Hindlimb muscle (tissue), 1 donor: ENCODE data around the gene BRD3. TPM values are rescaled to one million over a fixed set of nuclear protein-coding genes. Genes with fewer than 3 reads are reported as not detected.

Experiments used
- DNase-seq: peaks from one replicate; pipeline ENCODE4 v3.0.0-alpha.2; 2013
- polyA plus RNA-seq: library from polyadenylated mRNA; unstranded; fragments of 120-200 nt; gene quantifications from one replicate; pipeline ENCODE4 v1.2.1, GENCODE V29; 2013; ENCODE audit not compliant: insufficient read length

BRD3 gene
- polyA plus RNA-seq, 1 donor, result 89.1 TPM

DNA sequence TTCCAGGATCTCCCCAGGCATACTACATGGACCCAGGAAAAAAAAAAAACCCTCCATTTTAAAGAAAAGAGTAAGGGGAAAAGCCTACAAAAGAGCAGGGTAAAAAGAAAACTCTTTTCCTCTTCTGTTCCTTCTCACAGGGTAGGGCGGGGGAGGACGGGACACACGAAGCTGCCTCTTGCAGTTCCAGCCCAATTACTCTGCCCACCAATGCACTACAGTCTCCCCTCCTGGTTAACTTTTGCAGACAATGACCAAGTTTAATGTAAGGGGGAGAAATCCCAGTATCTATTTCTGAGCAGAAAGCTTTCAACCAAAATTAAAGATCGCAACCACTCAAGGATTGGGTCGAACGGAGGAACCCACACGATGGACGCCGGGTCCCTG, 1.3 kb downstream of the BRD3 start:
- DNase-seq, result no peak

DNA sequence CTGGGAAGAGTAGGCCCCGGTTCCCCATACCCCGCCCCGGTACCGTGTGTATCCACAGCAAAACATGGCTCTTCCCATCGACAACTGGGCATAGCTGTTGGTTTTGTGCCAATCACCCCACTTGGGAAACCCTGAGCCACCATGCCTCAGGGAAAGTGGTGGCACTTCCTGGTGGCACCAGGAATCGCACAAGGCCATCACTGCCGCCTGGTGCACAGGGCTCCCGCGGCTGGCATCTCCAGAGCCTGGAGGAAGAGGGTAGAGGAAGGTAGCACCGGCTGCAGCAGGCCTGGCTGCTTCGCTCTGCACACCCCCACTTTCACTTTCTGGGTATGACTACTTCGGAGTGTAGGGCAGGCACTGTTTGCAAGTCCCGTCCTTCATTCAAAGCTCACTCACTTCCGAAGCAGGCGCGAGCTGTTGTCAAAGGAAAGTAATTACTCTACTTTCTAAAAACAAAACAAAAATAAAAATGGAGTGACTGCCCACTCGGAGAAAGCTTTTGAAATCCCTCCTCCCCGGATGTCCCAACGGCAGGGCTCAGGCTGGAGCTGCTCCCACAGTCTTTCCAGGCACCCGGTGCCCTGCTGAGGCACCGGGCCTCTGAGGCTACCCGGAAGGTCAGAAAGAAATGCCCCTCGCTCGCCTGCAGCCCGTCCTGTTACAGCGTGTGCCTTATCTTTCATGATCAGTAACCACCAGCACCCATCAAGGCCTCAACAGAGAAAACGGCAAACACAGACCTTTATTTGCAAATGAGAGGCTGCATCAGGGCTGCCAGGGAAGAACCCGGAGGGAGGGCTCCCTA, 2.0 kb downstream of the BRD3 start:
- no peak for DNase-seq

DNA sequence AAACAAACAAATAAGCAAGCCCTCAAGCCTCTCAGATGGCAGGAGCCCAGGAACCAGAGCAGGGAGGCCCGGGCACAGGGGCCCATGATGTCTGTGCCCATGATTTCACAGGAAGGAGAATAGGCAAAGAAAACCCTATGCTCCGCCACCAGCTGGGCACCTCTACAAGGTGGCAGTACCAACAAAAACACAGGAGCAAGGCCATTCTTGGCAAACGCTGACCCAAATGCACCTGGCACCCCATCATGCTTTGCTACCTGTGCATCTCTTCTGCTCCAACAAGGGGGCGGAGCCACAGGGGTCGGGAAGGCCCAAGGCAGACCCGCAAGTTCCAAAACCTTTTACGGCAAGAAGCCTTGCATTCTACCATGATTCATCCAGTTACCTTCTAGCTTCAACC, 3.1 kb downstream of the BRD3 start:
- no peak for DNase-seq

DNA sequence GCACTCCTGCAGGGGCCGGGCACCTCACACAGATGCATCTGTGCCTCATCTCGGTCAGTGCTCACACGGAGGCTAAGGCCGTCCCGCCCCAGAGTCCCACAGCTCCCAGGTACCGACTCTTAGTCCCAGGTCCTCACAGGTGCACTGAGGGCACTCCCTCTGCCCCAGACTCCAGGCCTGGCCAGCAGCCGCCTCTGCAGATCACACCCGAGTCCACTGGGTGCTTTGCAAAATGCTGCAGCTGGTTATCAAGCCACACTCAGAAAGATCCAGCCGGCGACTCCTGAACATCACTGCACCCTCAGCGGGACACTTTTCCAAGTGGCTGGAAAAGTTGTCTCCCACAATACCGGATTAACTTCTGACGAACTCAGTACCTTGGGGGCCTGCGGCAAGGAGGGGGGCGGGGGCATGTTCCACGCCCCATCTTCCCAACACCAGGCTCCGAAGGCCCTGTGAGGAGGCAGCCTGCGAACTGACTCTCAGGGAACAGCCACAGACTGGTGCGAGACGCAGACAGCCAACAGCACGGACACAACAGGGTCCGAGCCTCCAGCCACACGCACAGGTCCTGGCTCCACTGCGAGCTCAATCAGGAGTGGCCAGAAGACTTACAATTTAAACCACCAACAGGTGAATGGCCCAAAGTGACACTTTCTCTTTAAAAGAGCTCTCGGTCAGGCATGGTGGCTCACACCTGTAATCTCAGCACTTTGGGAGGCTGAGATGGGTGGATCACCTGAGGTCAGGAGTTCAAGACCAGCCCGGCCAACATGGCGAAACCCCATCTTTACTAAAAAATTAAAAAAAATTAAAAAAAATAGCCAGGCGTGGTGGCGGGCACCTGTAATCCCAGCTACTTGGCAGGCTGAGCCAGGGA, 4.0 kb downstream of the BRD3 start:
- no peak for DNase-seq

DNA sequence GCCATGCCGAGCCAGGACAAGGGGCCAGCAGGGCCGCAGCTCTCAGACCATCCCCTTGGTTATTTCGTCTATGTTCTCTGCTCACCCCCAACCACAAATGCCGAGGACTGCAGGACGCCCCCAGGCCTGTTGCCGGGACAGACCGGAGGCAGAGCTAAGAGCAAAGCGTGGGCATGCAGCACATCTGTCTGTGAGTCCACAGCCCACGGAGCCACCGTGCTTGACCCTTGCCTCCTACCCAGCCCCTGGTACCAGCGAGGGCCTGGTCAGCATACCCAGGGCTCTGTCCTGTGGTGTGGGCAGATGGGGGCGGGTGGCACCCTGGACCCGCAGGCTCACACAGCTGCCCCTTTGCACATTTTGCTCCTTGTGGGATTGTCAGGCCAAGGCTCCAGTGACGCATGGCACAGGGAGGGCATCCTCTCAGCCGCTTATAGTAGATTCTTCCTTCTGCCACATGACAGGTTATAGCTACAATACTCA, 4.7 kb downstream of the BRD3 start:
- no peak for DNase-seq

DNA sequence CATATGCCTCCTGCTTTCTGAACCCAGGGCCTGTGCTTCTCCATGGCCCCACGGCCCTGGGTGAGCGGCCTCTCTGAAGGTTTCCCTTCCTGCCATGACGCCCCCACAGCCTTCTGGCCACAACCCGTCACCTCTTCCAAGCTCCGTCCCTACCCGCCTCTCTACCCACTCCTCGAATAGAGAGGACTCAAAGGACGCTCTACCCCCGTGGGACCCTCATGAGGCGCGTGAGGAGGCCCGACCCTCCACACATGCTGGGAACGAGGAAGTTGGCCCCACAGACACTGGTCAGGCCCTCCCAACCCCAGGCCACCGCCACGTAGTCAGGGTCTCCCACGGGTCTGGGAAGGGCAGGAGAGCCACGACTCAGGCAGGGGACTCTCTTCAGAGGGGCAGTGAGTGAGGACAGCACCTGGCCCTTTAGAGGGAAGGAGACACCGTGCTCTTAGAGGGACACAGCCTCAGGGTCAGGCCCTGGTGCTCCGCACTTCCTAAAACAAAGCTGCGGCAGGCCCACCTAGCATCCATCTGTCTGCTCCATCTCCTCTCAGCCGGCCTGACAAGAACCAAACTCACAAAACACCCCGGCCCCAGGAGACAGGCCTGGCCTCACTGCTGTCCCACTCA, 5.3 kb downstream of the BRD3 start:
- no peak for DNase-seq

DNA sequence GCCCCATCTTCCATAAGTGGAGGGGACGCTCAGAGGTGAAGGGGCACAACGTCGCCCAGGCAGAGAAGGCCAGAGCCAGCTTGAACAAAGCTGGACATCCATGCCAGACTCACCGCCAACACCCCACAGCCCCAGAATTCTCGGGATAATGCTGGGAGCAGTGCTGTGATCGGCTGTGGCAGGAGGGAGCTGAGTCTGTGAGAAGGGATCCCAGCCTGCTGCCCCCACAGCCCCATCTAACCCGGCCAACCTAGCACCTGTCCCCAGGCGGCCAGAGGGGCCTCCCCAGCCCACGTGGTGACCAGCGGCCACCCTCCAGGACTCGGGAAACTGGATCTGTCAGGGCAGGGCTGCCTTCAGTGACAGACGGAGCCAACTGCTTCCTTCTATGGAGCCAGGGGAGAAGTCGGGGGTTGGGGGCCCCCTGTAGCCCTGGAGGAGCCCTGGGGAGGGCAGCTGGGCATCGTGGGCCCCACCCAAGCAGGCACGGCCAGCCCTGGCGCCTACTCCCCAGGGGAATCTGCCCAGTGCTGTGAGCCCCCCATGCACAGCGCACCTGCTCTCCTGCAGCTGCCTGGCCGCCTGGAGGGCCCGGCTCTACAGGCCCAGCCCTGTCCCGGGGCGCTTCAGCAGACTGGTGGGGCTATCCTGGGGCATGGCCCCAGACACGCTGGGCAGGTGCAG, 6.0 kb downstream of the BRD3 start:
- DNase-seq, result no peak

DNA sequence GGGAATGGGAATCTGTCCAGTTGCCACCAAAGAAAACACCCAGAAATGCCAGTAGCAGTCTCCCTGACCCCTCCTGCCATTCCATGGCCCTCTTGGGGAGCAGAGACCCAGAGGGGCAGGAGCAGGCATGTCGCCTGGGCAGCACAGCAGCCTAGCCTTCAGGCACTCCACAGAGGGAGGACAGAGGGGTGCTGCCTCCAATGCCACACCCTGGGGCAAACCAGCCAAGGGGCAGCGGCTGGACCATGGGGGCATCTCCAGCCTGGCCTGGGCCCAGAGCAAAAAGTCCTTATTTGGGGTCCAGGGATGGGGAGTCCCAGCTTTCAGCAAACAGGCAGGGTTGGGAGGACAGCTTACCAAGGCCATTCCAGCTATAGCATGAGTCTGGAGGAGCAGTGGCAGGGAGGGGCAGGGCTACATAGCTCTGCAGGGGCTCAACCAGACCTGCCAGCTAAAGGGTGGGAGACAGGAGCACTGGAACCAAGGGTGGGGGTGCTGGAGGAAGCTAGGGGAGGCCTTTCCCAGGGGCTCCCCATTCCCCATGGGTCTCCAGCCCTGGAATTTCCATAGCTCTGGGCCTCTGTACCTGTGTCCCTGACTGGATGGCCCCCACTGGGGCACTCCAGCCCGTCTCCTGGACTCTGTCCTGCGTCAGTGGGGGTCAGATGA, 6.7 kb downstream of the BRD3 start:
- DNase-seq, result no peak

DNA sequence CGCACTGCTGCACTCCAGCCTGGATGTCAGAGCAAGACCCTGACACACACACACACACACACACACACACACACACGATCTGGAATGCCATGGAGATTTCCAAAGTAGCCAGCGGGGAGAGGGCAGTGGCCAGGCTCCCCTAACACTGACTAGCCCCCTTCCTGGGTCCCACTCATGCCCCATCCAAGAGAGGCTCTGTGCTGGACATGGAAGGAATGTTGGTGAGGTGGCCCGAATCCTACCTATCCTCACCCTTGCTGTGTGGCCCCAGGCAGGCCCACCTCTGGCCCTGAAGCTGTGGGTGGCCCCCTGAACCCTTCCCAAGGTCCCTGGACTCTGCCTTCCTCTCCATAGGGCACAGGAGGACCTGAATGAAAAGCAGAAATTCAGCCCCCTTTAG, 7.3 kb downstream of the BRD3 start:
- no peak for DNase-seq

DNA sequence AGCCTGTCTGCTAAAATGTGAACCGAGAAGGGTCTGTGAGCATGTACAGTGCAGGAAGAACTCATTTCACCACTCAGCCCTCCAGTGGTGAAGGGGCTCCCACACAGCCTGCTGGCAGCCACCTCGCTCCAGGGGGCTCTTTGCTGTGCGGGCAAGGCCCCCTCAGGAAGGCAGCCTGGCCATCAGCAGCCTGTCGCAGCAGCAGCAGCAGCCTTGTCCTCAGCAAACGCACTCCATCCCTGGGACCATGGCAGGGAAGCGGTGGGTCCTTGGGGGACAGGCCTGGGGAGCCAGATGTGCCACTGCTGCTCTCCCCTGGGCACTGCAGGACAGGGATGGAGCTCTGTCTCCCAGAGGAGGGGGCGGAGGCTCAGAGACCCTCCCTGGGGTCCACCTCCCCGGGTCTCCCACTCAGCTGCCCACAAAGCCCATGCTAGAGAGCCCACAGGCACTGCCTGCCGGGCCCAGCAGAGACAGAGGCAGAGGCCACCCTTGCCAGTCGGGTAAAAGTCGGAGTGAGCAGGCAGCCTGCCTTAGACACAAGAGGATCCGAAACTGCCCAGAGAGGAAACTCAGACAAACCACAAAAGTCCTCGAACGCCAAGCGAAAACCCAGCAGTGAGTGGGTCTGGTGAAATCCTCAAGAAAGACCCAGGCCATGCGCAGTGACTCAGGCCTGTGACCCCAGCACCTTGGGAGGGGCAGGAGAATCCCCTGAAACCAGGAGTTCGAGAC, 8.0 kb downstream of the BRD3 start:
- DNase-seq, result no peak

DNA sequence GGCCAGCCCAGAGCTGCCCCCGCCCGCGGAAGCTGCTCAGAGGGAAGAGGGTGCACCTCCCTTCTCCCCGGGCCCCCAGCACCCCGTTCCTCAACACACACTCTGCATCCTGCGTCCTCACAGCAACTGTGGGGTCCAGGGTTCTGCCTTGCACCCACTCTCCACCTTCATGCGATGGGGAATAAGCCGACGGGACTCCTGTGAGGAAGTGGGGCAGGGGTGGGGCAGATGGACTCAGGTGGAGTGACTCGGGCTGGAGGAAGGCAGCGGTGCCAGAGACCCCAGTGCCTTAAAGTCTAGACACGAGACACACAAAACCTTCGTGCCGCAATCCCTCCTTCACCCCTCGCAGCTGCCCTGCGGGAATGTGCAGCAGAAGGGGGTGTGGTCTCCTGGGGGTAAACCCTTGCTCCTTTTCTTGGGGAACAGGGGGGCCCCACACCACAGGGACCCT, 8.6 kb downstream of the BRD3 start:
- no peak for DNase-seq

DNA sequence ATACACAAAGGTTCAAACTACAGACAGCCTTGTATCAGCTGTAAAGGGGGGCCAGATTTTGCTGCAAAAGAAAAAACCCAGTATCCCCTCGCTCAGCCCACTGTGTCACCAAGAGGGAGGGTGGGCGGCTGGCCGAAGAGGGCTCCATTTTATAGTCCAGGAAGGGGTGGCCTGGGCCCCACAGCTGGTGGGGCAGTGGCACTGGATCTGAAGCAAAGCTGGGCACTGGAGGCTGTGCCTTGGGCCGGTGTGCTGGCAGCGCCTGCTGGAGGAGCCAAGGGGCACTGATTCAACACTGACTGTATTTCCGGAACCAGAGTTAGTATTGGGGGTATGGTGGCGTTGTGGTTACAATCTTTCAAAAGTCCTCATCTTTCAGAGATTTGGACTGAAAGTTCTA, 9.1 kb downstream of the BRD3 start:
- DNase-seq, result no peak

DNA sequence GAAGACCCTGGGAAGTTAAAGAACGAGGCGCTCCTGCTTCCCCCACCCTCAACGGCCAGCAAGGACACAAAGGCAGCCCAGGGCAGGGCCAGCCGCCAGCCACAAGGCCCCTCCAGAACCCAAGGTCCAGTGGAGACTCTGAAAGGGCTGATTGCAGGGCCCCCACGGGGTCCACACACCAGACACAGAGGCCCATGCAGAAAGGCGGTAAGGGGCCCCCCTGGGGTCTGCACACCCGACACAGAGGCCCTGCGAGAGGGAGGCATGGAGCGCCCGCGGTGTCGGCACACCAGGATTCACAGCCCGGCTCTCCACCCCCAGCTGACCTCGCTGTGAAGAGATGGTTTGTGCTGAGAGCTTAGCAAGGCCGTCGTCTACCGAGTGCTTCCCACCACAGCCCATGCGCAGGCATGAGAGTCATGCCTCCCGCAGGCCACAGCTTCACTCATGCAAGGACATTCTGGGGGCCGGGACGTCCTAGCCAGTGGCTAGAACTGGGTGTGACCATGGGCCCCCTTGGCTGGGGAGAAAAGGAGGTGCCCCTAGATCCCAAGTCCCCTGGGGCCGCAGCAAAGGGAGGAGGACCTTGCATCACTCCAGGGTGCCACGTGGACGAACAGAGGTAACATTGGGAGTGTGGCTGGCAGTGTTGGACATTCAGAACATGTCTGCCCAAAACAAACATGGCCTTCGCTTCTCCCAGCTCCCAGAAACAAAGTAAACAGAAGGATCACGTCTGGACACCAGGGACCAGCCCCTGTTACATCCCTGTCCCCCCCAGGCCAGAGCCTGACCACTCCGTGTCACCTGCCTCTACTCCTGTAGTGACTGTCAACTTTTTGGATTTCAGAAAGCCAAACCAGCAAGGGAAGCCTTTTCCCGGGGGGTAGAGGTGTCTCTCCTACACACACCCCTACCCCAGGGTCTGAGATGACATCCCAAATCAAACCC, 9.8 kb downstream of the BRD3 start:
- DNase-seq, result no peak

DNA sequence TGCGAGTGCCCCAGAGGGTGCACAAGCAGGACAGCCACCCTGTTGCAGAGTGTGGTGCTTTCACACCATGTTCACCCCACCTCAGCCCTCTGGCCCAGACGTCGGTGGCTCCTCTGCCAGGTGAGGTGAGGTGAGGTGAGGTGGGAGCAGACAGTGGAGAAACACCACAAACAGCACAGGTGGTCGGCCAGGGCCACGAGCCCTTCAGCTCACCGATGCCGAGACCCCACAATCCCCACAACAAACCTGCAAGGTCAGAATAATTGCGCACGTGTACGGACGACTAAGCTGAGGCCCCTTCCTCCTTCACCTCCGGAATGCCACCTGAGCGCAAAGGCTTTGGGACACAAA, 10.5 kb downstream of the BRD3 start:
- no peak for DNase-seq

DNA sequence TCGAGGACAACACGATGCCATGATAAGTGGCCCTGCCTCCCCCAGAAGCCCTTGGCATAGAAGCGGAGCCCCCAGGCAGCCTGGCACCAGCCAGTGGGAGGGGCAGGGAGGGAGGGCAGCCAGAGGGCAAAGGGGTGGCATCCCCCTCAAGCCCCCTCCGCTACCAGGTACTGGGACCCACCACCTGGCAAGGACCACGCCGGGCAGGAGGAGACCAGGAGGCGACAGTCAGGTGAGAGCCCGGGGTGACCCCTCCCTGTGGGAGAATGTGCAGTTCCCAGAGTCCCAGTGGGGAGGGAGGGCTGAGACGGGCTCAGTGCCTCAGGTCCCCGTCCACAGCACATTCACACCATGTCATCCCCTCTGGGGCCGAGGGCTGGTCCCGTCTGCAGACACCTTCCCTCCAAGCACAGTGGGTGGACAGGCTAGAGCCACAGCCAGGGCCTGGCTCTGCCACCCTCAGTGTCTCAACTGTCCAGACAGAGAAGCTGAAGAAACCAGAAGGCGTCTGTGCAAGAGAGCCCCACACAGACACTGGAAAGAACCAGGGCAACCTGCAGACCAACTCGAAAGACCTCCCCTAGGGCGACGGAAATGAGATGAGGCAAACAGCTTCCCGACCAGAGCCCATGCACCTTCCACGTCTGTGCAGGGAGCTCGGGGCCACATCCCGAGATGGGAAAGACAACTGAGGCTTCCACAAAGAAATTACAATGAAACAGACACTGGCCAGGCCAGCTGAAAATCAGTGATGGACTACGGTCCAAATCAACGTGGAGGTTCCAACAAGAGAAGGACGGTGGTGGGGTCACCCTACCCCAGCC, 11.1 kb downstream of the BRD3 start:
- no peak for DNase-seq

DNA sequence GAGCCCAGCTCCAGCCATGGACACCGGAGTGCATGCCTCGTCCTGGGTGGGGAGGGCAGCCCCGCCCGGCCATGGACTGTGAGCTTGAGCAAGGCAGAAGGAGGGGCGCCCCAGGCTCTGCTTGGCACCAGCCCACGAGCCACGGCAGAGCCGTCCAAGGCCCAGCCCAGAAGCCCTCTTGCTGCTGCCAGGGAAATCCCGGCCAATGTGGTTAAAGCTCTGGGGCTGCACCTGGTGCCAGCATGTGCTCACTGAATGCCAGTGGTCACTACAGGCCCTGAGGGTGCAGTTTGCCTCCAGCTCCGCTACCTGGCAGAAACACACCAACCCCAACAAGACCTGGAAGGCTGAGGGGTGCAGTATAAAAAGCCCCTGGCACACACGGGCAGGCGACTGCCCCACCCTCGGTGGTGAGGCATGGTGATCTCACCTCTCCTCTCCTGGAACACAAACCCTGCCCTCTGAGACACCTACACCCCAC, 11.8 kb downstream of the BRD3 start:
- no peak for DNase-seq

DNA sequence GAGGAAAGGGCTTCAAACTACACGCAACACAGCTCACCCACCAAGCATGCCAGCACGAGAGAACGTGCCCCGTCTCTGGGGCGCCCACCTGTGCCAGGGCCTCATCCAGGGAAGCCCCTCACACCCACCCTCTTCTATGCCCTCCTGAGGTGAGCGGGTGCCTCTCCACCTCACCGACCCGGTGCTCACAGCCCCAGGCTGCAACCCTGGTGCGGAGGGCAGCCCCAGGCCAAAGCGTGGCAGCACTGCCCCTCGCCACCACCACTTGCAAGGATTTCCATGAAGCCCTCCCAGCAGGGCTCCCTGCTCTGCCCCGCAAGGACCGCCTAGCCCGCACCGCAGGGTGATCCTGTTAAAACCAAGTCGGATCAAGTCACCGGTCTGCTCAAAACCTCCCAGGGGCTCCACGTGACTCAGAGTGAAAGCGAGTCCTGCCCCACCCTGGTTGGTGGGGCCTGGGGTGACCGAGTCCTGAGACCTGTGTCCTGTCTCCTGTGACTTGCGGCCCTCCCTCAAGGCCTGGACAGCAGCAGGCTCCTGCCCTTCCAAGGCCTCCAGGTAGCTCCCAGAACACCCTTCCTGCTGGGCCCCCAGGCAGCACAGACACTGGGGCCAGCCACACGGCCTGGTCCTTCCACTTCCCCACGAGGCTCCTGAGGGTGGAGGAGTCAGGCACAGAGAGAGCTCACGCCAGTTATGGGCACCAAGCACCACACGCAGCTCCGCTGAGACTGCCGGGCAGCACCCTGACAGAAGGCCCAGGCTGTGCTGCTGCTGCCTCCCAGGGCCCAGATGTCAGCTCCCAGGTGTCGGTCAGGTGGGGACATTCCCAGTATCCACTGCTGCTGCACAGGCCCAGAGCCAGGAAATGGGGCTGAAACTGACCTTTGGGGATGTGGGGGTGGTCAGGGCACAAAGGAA, 12.7 kb downstream of the BRD3 start:
- DNase-seq, result no peak
